Embryonic facial prominence (tissue), 1 donor: ENCODE measurements around the gene HCAR2.
"Not testable (repeated sequence)": the region's sequence is repeated elsewhere in the genome, so short reads cannot be mapped to it uniquely, and the experiment has no call there.

Experiments used
- DNase-seq: peaks from one replicate; pipeline ENCODE4 v3.0.0-alpha.2; 2016; ENCODE audit errors: extremely low spot score

HCAR2 gene

DNA sequence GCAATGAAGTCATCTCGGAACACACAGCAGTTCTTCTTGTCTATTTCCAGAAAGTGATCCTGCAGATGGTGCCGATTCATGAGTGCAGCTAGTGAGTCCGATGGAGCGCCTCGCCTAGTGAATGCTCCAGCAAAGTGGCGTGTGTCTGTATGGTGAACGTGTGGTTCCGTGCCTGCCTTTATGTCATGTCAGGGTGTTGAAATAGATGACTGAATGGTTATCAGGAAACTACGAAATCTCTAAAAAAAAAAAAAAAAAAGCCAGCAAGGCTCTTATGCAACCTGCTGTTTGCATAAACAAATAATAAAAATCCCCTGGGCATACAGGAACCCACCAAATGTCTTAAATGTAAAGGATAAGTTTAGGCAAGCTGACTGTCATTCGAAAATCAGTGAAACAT is 13.5 kb upstream of the HCAR2 start, which contains the start of gene HCAR3:
HCAR3 (minus strand) TSS at position 154 of the 400 bp plus-strand sequence; CDS start at position 80, 74 bp downstream.
- DNase-seq, result not testable (repeated sequence)

DNA sequence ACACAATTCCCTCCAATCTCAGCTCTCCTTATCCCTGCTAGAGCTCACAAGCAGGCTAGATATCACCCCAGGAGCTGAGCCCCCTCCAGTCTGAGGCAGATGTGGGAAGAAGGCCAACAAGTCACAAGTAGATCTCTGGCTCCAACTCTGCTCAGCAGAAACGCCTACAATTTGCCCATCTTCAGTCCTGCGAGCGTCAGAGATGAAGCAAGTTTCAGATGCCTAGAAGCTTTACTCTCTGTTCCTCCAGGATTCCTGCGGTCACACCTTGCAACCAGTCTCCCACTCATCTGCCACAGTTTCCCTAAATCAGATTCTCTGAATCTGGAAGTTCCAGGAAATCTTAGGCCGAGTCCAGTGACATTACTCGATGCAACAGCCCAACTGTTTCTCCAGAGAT is 12.1 kb upstream of the HCAR2 start:
- DNase-seq, result not testable (repeated sequence)

DNA sequence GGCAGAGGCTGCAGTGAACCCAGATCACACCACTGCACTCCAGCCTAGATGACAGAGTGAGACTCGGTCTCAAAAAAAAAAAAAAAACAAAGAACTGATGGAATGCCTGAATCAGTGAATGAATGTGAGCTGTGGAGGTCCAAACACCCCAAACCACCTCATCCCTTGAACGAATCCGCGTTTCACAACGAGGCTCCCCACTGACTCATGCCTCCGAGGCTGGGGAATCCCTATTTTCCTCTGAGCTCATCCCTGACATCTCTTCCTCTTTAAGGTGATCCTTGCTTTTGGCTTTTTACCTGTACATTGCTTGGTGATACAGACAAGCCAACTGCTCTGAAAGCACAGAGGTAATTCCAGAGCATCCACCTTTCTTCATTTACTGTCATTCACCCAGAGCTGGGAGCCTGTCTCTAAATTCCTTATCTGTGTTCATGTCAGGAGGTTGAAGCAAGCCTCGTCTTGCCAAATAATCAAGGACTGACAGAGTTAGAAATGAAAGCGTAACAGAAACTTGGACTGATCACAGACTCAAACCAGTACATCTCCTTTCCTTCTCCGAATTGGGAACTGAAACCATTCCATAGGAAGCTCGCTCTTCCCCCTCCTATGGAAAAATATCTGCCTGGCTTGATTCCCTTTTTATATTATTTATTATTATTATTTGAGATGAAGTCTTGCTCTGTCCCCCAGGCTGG is 10.5 kb upstream of the HCAR2 start:
- not testable (repeated sequence) for DNase-seq

DNA sequence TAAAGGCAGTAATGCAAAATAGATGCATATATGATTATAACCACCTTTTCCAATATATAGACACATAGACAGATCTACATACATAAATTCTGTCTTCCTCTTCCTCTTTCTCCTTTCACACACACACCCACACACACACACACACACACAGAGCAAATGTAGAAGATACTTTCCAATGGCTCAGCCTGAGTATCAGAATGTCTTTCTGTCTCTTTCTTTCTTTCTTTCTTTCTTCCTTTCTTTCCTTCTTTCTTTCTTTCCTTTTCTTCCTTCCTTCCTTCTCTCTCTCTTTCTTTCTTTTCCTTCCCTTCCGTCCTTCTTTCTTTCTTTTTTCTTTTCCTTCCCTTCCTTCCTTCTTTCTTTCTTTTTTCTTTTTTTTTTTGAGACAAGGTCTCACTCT is 8.1 kb upstream of the HCAR2 start:
- DNase-seq, result not testable (repeated sequence)

DNA sequence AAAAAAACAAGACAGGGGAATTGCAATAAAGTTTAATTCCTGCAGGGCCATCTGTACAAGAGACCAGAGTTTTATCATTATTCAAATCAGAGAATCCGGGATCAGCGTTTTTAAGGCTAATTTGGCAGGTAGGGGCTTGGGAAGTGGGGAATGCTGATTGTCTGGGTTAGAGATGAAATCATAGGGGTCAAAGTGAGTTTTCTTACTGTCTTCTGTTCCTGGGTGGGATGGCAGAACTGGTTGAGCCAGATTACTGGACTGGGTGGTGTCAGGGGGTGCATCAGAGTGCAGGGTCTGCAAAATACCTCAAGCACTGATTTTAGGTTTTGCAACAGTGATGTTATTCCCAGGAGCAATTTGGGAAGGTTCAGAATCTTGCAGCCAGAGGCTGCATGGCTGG is 7.2 kb upstream of the HCAR2 start:
- DNase-seq, result not testable (repeated sequence)

DNA sequence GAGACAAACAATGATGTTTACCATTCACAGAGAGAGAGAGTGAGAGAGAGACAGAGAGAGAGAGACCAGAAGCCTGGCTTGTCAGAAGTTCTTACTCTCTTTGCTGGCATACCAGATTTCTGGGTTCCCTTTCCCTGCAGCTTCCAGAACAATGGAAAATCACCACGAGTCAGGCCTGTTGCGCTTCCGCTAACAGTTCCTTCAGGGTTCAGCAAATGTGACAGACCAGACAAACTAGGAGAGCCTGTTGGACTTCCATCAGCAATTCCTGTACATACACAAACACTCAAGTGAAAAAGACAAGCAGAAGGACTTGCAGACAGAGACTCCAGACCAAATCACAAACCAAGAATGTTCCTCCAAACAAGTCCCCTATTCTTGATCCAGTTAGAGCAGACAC is 6.1 kb upstream of the HCAR2 start:
- not testable (repeated sequence) for DNase-seq

DNA sequence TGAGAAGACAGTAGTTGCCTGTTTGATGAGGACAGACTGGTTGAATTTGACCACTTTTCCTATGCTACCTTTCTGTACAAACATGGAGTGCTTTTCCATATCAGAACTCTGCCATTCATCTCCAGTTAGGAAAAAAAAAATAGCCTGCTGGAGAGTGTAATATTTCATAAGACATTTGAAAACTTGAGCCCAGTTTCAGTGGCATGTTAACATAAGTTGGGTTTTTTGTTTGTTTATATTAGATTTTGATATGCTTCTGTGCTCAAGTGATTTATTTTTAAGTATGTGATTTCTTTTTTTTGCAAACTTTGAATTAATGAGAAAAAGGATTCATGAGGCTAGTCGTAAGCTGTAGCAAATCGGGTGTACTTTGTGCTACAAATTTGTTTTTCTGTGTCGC is 684 bp upstream of the HCAR2 start:
- DNase-seq, result not testable (repeated sequence)

DNA sequence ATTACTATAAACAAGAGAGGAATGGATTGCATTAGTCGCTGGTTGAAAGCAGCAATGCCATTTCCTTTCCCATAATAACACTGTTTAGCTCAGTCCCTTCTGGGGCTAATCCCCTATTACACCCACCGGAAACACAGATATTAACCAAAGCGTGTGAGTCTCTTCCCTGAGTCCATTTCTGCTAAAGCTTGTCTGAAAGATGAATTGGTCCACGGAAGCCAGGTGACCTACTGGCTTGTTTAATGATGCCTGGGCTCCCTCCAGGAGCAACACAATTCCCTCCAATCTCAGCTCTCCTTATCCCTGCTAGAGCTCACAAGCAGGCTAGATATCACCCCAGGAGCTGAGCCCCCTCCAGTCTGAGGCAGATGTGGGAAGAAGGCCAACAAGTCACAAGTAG is 1.7 kb downstream of the HCAR2 start:
- DNase-seq, result not testable (repeated sequence)

DNA sequence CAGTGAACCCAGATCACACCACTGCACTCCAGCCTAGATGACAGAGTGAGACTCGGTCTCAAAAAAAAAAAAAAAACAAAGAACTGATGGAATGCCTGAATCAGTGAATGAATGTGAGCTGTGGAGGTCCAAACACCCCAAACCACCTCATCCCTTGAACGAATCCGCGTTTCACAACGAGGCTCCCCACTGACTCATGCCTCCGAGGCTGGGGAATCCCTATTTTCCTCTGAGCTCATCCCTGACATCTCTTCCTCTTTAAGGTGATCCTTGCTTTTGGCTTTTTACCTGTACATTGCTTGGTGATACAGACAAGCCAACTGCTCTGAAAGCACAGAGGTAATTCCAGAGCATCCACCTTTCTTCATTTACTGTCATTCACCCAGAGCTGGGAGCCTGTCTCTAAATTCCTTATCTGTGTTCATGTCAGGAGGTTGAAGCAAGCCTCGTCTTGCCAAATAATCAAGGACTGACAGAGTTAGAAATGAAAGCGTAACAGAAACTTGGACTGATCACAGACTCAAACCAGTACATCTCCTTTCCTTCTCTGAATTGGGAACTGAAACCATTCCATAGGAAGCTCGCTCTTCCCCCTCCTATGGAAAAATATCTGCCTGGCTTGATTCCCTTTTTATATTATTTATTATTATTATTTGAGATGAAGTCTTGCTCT is 3.0 kb downstream of the HCAR2 start:
- not testable (repeated sequence) for DNase-seq

DNA sequence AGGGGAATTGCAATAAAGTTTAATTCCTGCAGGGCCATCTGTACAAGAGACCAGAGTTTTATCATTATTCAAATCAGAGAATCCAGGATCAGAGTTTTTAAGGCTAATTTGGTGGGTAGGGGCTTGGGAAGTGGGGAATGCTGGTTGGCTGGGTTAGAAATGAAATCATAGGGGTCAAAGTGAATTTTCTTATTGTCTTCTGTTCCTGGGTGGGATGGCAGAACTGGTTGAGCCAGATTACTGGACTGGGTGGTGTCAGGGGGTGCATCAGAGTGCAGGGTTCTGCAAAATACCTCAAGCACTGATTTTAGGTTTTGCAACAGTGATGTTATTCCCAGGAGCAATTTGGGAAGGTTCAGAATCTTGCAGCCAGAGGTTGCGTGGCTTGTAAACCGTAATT is 6.2 kb downstream of the HCAR2 start:
- DNase-seq, result not testable (repeated sequence)

DNA sequence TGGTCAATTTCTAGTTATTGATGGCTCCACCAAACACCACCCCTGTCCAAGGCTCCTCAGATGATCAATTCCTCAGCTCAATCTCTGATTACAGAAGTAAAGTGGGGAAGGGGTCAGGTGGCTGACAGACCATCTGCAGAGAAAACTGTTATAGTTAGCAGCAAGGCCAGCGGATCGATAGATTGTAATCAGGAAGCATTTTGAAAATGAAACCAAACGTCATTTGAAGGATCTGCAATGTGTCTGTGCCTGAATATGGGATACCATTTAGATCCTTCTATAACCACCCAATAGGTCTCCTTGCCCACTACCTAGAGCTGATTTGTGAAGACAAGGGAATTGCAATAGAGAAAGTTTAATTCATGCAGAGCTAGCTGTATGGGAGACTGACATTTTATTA is 11.6 kb downstream of the HCAR2 start:
- DNase-seq, result no peak

DNA sequence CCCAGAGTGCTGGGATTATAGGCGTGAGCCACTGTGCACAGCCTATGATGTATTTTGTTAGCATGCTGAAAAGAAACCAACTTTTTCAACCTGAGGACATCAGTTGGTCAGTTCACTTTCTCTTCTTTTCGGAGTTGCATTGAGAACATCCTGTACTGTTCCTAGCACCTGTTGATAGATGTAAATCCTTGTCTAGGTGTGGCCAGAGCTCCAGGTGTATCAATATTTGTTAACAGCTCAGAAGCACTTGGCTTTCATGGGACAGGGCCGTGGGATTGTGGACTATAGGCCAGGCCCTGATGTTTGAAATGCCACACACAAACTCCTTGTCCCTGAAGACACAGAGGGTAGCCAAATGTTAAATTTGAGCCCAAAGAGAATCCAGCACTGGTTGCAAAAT is 14.9 kb downstream of the HCAR2 start:
- no peak for DNase-seq

DNA sequence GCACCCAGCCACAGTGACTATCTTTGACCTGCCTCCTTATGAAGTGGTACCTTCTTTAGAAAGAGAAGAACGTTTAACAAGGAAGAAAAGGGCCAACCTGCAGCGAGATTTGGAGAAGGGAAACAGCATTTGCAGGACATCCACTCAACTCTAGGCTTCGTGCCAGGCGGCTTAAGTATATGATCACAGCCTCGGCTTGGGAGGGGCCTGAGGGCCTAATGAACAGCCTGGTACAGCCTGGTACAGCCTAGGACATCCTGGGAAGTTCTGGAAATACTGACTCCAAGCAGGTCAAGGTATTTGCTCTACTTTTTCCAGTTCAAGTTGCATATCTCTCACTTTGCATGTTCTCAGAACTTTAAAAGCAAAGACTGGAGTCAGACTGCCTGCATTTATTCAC is 16.1 kb downstream of the HCAR2 start:
- no peak for DNase-seq

DNA sequence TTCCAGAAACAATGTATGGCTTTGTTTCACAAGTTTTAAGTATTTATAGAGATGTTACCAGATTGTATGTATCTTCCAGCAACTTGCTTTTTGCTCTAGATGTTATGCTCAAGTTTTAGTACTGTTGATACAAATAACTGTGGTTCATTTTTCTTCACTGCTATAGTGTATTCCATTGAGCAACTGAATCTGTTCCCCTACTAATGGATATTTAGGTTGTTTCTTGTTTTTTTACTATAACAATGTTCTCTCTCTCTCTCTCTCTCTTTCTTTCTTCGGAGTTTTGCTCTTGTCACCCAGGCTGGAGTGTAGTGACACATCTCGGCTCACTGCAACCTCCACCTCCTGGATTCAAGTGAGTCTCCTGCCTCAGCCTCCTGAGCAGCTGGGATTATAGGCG is 16.6 kb downstream of the HCAR2 start:
- no peak for DNase-seq

DNA sequence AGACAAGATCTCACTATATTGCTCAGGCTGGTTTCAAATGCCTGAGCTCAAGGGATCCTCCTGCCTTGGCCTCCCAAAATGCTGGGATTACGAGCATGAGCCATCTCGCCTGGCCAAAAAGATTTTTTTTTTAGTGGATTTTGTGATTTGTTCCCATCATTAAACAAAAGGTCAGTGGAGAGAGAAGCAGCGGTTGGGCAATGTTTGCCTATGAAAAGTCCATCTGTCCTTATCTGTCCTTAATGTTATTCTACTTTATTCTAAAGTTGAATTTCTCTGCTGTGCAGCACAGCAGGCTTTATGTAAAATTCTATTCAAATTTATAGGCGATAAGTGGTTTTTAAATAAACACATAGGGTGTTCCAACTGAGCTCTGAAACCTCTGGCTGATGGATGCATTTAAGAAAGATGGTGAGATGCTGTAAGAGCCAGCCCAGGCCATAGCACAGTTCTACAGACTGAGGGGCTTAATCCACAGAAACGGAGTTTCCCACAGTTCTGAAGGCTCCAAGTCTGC is 18.8 kb downstream of the HCAR2 start:
- no peak for DNase-seq

DNA sequence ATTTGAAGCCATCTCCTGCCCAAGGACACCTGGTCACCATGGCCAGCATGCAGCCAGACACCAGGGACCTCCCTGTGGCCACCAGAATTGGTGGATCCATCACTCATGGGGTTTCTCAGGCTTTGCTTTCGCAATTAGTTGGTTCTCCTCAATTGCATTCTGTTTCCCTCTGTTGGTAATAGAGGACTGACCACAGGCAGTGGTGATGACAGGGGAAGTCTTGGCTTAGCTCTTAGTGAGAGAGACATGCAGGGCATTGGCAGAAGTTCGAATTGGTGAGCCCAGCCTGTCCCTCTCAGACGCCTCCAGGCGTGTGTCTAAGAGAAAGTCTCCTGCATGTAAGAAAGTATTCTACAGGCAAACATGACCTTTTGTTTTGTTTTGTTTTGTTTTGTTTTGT is 21.3 kb downstream of the HCAR2 start:
- no peak for DNase-seq

DNA sequence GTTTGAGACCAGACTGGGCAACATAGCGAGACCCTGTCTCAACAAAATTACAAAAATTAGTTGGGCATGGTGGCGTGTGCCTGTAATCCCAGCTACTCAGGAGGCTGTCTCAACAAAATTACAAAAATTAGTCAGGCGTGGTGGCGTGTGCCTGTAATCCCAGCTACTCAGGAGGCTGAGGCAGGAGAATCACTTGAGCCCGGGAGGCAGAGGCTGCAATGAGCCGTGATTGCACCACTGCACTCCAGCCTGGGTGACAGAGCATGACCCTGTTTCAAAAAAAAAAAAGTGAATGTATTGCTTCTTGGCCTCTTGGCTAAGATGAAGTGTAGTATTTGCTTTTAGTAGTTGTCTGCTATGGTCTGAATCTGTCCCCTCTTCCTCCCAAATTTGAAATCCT is 22.2 kb downstream of the HCAR2 start:
- DNase-seq, result not testable (repeated sequence)

DNA sequence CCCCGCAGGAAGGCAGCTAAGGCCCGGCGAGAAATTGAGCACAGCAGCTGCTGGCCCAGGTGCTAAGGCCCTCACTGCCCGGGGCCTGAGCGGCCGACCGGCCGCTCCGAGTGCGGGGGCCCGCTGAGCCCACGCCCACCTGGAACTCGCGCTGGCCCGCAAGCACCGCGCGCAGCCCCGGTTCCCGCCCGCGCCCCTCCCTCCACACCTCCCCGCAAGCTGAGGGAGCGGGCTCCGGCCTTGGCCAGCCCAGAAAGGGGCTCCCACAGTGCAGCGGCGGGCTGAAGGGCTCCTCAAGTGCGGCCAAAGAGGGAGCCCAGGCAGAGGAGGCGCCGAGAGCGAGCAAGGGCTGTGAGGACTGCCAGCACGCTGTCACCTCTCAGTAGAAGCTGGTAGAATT is 26.4 kb downstream of the HCAR2 start:
- not testable (repeated sequence) for DNase-seq

DNA sequence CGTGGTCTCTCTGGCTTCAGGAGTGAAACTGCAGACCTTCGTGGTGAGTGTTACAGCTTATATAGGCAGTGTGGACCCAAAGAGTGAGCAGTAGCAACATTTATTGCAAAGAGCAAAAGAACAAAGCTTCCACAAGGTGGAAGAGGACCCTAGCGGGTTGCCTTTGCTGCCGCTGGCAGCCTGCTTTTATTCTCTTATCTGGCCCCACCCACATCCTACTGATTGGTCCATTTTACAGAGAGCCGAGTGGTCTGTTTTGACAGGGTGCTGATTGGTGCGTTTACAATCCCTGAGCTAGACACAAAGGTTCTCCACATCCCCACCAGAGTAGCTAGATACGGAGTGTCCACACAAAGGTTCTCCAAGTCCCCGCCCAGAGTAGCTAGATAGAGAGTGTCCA is 27.1 kb downstream of the HCAR2 start:
- DNase-seq, result not testable (repeated sequence)

DNA sequence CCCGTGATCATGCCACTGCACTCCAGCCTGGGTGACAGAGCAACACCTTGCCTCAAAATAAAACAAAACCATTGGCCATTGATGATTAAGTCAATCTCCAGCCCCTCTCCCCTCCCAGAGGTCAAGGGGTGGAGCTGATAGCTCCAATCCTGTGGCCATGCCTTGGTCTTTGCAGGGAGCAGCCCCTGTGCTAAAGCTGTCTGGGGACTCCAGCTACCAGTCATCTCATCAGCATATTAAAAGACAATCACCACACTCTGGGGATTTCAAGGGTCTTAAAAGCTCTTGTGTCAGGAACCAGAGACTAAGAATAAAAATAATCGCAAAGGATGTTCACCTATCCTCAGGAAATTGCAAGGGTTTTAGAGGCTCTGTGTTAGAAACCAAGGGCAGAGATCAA is 30.6 kb downstream of the HCAR2 start:
- no peak for DNase-seq

DNA sequence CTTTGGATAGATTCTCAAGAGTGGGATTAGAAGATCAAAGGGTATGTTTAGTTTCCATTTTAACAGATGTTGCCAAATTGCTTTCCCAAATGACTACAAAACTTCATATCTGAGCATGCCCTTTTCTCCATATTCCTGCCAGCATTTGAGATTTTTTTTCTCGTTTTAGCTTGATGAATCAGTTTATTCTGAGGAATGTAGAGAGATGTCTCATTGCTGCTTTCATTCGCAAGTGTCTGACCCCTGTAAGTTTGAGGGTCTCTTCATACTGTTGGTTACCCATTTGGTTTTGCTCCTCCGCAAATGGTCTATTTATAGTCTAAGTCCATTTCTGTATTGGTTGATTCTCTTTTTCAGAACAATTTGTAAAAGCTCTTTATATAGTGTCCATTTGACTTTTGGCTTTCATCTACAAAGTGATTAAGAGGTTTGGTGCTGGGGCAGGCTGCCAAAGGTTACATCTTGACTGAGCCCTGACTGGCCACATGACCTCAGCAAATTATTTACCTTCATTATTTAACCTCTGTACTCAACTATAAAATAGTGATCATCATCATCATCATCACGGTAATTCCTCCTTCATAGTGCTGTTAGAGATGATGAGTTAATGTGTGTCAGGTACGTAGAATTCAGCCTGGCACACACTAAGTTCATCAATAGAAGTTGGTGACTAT is 33.6 kb downstream of the HCAR2 start:
- DNase-seq, result no peak

DNA sequence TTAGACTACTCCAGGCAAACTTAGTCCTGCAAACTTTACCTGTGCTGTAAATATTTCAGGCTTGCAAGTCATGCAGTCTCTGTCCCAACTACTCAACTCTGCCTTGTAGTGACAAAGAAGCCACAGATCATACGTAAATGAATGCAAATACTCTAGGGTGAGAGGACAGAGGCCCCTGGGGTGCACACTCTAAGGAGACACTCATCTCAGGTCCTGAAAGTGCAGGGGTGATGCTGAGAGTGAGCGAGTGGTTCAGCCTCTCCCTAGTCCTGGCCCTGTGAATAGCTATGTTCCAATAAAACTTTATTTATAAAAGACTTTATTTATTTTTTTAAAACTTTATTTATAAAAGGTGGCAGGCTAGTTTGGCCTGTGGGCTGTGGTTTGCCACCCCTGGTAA is 34.9 kb downstream of the HCAR2 start:
- DNase-seq, result no peak

DNA sequence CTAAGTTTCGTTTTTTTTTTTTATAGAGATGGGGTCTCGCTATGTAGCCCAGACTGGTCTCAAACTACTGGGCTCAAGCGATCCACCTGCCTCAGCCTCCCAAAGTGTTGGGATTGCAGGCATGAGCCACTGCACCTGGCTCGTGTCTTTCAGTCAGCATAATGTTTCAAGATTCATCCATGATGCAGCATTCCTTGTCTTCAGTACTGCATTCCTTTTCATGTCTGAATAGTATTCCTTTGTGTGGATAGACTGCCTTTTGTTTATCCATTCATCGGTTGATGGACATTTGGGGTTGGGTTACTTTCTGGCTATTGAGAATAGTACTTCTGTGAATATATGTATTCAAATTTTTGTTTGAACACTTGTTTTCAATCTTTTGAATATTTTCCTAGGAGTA is 37.4 kb downstream of the HCAR2 start:
- no peak for DNase-seq
